LNCaP clone FGC (cell line): ENCODE results near the gene ARHGAP4.

ENCODE experiments used
- DNase-seq: peaks from one replicate; pipeline ENCODE4 v3.0.0-alpha.2; 2011; ENCODE audit warnings: low read depth
- H3K4me3 ChIP-seq: 2 replicates; pipeline ENCODE4 v1.5.1; 2011; ENCODE audit warnings: mild to moderate bottlenecking, low read depth, low read length, control low read depth
- CTCF ChIP-seq: IDR thresholded peaks from 2 replicates; pipeline ENCODE4 v1.5.1; 2012; ENCODE audit warnings: mild to moderate bottlenecking; ENCODE audit not compliant: control insufficient read depth, insufficient read depth; ENCODE audit errors: extremely low read depth

Gene ARHGAP4

GRCh38 chrX:153950127-153950526, 24.1 kb upstream of the ARHGAP4 start:
- no peak overlapping the region for H3K4me3 ChIP-seq
- no peak for DNase-seq
- TF ChIP-seq CTCF = no peak

DNA sequence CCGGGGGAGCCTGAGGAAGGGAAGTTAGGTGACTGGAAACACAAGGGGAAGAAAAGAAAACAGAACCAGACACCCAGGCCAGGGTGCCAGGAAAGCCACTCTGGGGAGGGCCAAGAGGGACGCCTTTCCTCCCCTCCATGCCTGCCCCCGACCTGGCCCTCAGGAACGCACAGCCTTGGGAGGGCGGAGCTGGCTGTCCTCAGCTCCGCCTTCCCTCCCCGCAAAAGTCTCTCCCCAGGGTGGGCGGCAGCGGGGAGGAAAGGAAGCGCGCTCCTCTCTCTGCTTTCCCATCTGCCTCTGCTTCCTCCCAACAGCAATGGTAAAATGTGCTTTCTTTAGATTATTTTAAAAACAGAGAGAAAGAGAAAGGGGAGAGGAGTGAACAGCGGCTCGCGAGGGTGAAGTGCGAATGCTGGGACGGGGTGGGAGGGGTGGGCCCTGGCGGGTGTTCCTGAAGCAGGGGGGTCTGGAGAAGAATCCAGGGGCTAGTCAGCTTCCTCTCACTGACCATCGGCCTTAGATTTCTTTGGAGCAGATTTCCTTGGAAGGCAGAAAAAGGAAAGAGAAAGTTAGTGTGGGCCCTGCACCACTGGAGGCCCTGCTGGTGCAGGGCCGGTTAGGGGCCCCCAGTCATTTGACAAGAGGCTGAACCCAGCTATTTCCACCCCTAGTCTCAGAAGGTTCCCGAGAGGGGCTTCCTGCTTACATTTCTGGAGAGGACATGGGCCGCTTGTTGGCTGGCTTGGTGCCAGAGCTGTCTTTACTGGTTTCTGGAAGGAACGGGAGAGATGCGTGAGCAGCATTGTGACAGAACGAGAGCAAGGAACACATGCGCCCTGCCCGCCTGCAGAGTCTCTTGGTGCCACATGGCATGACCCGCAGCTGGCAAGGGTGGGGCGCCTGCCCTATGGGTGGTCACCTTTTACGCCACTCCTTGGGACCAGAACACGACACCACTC, 23.1 kb upstream of the ARHGAP4 start:
- TF ChIP-seq CTCF = no peak
- no peak for DNase-seq
- H3K4me3 ChIP-seq = no peak overlapping the region

GRCh38 chrX:153948002-153948466, 22.0 kb upstream of the ARHGAP4 start:
- no peak overlapping the region for H3K4me3 ChIP-seq
- TF ChIP-seq CTCF = no peak
- DNase-seq = no peak

- DNase-seq = no peak
- TF ChIP-seq CTCF = peak; percentile 71
- no peak overlapping the region for H3K4me3 ChIP-seq
Observed at GRCh38 chrX:153947009-153947769, 21.1 kb upstream of the ARHGAP4 start.

DNA sequence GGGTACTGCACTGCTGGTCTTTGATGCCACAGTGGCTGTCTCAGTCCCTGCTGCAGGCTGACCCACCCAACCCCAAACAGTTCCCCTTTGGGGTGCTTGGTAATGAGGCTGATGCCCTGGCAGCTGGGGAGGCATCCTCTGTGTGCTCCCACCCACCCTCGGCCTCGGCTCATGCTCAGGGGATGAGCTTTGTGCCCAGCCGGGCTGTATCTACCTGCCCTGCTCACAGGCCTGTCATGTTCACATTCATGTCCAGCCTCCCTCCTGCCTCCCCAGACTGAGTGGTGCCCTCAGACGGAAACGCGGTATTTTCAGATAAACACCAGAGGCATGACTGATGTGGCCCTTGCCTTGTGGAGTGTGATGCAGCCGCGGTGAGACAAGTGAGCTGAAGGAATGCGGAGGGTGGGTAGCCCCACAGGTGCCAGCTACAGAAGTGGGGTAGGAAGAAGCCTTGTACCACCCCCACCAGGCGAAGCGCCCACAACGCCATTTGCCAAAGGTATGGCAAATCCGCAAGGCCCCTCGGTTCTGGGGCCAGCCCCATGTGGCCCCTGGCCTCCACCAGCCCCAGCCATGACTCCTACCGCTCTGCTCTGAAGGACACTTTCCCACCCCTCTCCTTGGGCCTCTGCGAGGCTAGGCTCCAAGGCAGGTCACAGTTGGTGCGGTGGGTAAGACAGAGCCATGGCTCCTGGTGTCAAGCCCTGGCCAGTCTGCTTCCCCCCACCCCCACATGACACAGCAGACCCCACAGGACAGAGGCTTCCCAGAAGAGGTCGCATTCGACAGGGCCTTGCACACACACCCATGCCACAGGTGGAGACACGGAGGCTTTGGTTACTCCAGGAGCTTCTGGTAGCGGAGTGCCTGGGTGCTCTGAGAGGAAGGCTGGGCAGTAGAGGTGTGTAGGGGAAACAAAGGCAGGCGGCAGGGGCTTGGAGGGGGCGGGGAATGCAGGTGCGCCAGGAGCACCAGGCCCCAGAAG, 20.2 kb upstream of the ARHGAP4 start:
- DNase-seq = no peak
- TF ChIP-seq CTCF = no peak
- H3K4me3 ChIP-seq = no peak overlapping the region

- DNase-seq = no peak
- no peak overlapping the region for H3K4me3 ChIP-seq
- TF ChIP-seq CTCF = no peak
Observed at GRCh38 chrX:153944800-153945150, 18.7 kb upstream of the ARHGAP4 start.
